Measurements from ENCODE around the gene GARNL3.
A peak's percentile ranks its signal among the peaks of the same experiment; 100 is the strongest.

Gene GARNL3

GRCh38 chr9:127233989-127234388 is 30.6 kb upstream of the GARNL3 start:
- DNase-seq, result no peak

- no peak for DNase-seq
Observed at GRCh38 chr9:127237801-127238200, 26.8 kb upstream of the GARNL3 start.

- no peak for DNase-seq
Observed at GRCh38 chr9:127241354-127241753, 23.2 kb upstream of the GARNL3 start.

- peak; percentile 96 for DNase-seq
Observed at GRCh38 chr9:127244609-127245601, 19.7 kb upstream of the GARNL3 start.

- DNase-seq, result no peak
Observed at GRCh38 chr9:127245637-127246164, 18.9 kb upstream of the GARNL3 start.

- DNase-seq, result no peak
Observed at GRCh38 chr9:127248241-127248640, 16.3 kb upstream of the GARNL3 start.

- no peak for DNase-seq
Observed at GRCh38 chr9:127249877-127250276, 14.7 kb upstream of the GARNL3 start.

- DNase-seq, result no peak
Observed at GRCh38 chr9:127250896-127251391, 13.6 kb upstream of the GARNL3 start.

- no peak for DNase-seq
Observed at GRCh38 chr9:127252410-127253318, 11.9 kb upstream of the GARNL3 start.

- DNase-seq, result no peak
Observed at GRCh38 chr9:127253446-127253845, 11.1 kb upstream of the GARNL3 start.

GRCh38 chr9:127255692-127256091 is 8.9 kb upstream of the GARNL3 start:
- no peak for DNase-seq

GRCh38 chr9:127256324-127256723 is 8.2 kb upstream of the GARNL3 start:
- no peak for DNase-seq

- DNase-seq, result no peak
Observed at GRCh38 chr9:127258606-127259471, 5.7 kb upstream of the GARNL3 start.

GRCh38 chr9:127262602-127263001 is 2.0 kb upstream of the GARNL3 start:
- DNase-seq, result no peak

- no peak for DNase-seq
Observed at GRCh38 chr9:127263237-127263636, 1.3 kb upstream of the GARNL3 start.

- DNase-seq, result no peak
Observed at GRCh38 chr9:127263664-127264063, 910 bp upstream of the GARNL3 start.

GRCh38 chr9:127267793-127268525 is 3.4 kb downstream of the GARNL3 start:
- DNase-seq, result no peak

GRCh38 chr9:127269449-127269848 is 4.9 kb downstream of the GARNL3 start:
- DNase-seq, result no peak

GRCh38 chr9:127273326-127273725 is 8.8 kb downstream of the GARNL3 start:
- DNase-seq, result no peak

- DNase-seq, result no peak
Observed at GRCh38 chr9:127277099-127277498, 12.5 kb downstream of the GARNL3 start.

- DNase-seq, result no peak
Observed at GRCh38 chr9:127277770-127278169, 13.2 kb downstream of the GARNL3 start.

All from activated CD4-positive, alpha-beta T cell treated with anti-CD3 and anti-CD28 coated beads, Interleukin-2, amount 50 U/mL, for 16 hours (primary cell).